ENCODE measurements around the gene IKBKG. TPM values are rescaled to one million over a fixed set of nuclear protein-coding genes. Genes with fewer than 3 reads are reported as not detected.
A peak's percentile ranks its signal among the peaks of the same experiment; 100 is the strongest.

IKBKG gene
- total RNA-seq, 1 donor = 18.5 TPM

DNA sequence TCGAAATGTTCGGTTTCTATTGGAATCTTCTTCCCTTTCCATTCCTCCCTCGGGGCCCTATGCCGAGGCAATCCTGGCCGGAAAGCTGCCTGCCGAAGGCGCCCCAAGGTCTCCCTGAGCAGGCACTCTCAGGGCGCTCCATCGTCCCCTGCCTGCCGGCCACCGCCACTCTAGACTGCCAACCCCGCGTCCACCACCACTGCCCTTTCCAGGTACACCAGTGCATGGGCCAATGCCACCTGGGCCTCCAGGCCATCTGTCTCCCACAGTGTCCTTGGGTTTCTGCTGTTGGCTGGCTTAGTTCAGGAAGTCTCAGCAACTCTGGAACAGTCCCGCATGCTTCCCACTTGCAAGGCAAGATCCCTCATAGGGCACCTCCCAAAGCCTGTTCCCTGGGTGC is 52.1 kb downstream of the IKBKG start:
- H2AFZ ChIP-seq (ENCODE audit: low read length) = no peak overlapping the region
- H3K4me3 ChIP-seq (ENCODE audit: insufficient read depth, low read length) = no peak overlapping the region
- no peak overlapping the region for H3K4me2 ChIP-seq (ENCODE audit: insufficient read depth, low read length)
- TF ChIP-seq, protein P1, sequence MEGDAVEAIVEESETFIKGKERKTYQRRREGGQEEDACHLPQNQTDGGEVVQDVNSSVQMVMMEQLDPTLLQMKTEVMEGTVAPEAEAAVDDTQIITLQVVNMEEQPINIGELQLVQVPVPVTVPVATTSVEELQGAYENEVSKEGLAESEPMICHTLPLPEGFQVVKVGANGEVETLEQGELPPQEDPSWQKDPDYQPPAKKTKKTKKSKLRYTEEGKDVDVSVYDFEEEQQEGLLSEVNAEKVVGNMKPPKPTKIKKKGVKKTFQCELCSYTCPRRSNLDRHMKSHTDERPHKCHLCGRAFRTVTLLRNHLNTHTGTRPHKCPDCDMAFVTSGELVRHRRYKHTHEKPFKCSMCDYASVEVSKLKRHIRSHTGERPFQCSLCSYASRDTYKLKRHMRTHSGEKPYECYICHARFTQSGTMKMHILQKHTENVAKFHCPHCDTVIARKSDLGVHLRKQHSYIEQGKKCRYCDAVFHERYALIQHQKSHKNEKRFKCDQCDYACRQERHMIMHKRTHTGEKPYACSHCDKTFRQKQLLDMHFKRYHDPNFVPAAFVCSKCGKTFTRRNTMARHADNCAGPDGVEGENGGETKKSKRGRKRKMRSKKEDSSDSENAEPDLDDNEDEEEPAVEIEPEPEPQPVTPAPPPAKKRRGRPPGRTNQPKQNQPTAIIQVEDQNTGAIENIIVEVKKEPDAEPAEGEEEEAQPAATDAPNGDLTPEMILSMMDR (IDR thresholded peaks at IDR 0.05; ENCODE audit: extremely low read depth, low read depth, low read length) = no peak
- H3K79me2 ChIP-seq (ENCODE audit: insufficient read depth, low read length) = no peaks in the 10 kb centered on the region
- H3K9me3 ChIP-seq (ENCODE audit: low read depth, low read length) = no peaks in the 10 kb centered on the region
- DNase-seq (ENCODE audit: insufficient read length, low spot score, missing footprints) = no peak
- no peak overlapping the region for H3K27ac ChIP-seq (ENCODE audit: low read depth, low read length)
- H4K20me1 ChIP-seq (ENCODE audit: insufficient read depth, low read length) = no peaks in the 10 kb centered on the region
- H3K36me3 ChIP-seq (ENCODE audit: insufficient read depth, low read length) = no peaks in the 10 kb centered on the region
- H3K27me3 ChIP-seq (ENCODE audit: insufficient read depth, low read length) = peaks cover 13% of the 10 kb centered on the region
- peaks cover 31% of the 10 kb centered on the region for H3K4me1 ChIP-seq (ENCODE audit: insufficient read depth, low read length)

DNA sequence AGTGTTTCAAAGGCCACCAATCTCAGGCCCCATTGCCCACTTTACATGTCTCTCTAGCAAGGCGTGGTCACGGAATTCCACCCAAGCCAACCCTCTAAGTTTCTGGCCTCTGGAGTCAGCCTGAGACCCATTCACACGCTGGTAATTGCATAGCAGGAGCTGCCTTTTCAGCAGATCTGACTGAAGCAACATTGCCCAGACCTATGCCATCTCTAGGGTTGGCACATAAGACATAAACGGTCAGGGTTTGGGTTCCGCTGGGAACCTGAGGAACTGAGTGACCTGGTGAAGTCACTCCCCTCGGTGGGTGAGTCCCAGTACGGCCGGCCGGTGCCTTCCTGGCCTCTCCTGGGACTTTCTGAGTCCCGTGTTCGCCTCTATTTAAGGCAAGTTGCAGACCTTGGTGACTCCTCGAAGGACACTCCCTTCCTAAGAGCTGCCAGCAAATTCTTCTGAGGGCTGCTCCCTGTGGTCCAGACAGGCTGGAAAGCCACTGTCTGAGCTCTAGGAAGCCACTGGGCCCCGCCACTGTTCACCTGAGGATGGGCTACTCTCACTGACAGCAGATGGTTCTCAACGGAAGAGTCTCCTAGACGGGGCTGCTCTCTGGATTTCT is 53.4 kb downstream of the IKBKG start:
- H3K27ac ChIP-seq (ENCODE audit: low read depth, low read length) = peak overlapping the region; percentile 38
- no peaks in the 10 kb centered on the region for H3K9me3 ChIP-seq (ENCODE audit: low read depth, low read length)
- H3K4me3 ChIP-seq (ENCODE audit: insufficient read depth, low read length) = no peak overlapping the region
- H4K20me1 ChIP-seq (ENCODE audit: insufficient read depth, low read length) = no peaks in the 10 kb centered on the region
- H2AFZ ChIP-seq (ENCODE audit: low read length) = no peak overlapping the region
- H3K4me2 ChIP-seq (ENCODE audit: insufficient read depth, low read length) = peak overlapping the region; percentile 60
- peaks cover 2% of the 10 kb centered on the region for H3K27me3 ChIP-seq (ENCODE audit: insufficient read depth, low read length)
- TF ChIP-seq, protein P1 (IDR thresholded peaks at IDR 0.05; ENCODE audit: extremely low read depth, low read depth, low read length) = no peak
- H3K36me3 ChIP-seq (ENCODE audit: insufficient read depth, low read length) = no peaks in the 10 kb centered on the region
- no peaks in the 10 kb centered on the region for H3K79me2 ChIP-seq (ENCODE audit: insufficient read depth, low read length)
- H3K4me1 ChIP-seq (ENCODE audit: insufficient read depth, low read length) = peaks cover 31% of the 10 kb centered on the region
- peak; percentile 71 for DNase-seq (ENCODE audit: insufficient read length, low spot score, missing footprints)

DNA sequence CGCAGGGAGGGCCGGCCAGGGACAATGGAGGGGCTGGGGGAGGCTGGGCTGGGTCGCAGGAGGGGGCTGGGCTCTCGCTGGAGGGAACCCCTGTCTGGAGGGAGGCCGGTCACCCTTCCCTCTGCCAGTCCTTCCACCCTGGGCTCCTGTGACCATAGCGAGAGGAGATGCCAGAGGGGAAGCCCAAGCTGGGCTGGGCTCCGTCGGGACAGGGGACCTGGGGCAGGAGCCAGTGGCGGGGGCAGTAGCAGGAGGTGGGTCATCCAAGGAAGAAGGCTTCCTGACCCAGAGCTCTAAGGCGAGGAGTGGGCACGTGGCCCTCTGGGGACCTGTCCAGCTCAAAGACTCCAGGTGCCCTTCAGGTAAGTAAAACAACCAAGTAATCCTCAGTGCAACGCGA is 54.8 kb downstream of the IKBKG start:
- H3K4me2 ChIP-seq (ENCODE audit: insufficient read depth, low read length) = no peak overlapping the region
- TF ChIP-seq, protein P1 (IDR thresholded peaks at IDR 0.05; ENCODE audit: extremely low read depth, low read depth, low read length) = no peak
- no peak for DNase-seq (ENCODE audit: insufficient read length, low spot score, missing footprints)
- H3K27me3 ChIP-seq (ENCODE audit: insufficient read depth, low read length) = no peaks in the 10 kb centered on the region
- H3K9me3 ChIP-seq (ENCODE audit: low read depth, low read length) = no peaks in the 10 kb centered on the region
- no peak overlapping the region for H3K27ac ChIP-seq (ENCODE audit: low read depth, low read length)
- H2AFZ ChIP-seq (ENCODE audit: low read length) = no peak overlapping the region
- peaks cover 19% of the 10 kb centered on the region for H3K4me1 ChIP-seq (ENCODE audit: insufficient read depth, low read length)
- no peaks in the 10 kb centered on the region for H3K79me2 ChIP-seq (ENCODE audit: insufficient read depth, low read length)
- no peaks in the 10 kb centered on the region for H4K20me1 ChIP-seq (ENCODE audit: insufficient read depth, low read length)
- no peak overlapping the region for H3K4me3 ChIP-seq (ENCODE audit: insufficient read depth, low read length)
- H3K36me3 ChIP-seq (ENCODE audit: insufficient read depth, low read length) = no peaks in the 10 kb centered on the region

DNA sequence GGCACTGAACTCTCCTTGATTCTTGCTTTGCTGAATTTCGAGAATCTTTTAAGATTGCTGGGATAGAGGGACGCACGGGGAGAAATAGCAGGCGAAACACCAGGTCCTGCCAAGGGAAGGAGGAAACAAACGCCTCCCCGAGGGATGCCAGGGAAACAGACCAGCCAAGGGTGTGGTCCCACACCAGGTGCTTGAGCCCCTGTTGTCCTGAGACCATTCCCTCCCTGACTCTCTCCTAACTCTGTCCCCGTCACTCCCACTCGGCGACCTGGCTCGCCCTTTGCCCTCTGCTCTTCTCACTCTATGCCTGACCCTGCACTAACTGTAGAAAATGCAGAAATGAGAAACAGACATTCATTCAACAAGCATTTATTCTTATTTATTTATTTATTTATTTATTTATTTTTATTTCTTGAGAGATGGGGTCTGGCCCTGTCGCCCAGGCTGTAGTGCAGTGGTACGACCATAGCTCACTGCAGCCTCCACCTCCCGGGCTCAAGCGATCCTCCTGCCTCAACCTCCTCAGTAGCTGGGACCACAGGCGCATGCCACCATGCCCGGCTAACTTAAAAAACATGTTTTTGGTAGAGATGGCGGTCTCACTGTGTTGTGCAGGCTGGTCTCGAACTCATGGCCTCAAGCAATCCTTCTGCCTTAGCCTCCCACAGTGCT is 55.5 kb downstream of the IKBKG start:
- no peak overlapping the region for H3K4me3 ChIP-seq (ENCODE audit: insufficient read depth, low read length)
- H3K4me1 ChIP-seq (ENCODE audit: insufficient read depth, low read length) = peaks cover 19% of the 10 kb centered on the region
- no peak overlapping the region for H3K27ac ChIP-seq (ENCODE audit: low read depth, low read length)
- H3K36me3 ChIP-seq (ENCODE audit: insufficient read depth, low read length) = no peaks in the 10 kb centered on the region
- H2AFZ ChIP-seq (ENCODE audit: low read length) = no peak overlapping the region
- no peak overlapping the region for H3K4me2 ChIP-seq (ENCODE audit: insufficient read depth, low read length)
- no peaks in the 10 kb centered on the region for H3K27me3 ChIP-seq (ENCODE audit: insufficient read depth, low read length)
- peak; percentile 66 for DNase-seq (ENCODE audit: insufficient read length, low spot score, missing footprints)
- H3K79me2 ChIP-seq (ENCODE audit: insufficient read depth, low read length) = no peaks in the 10 kb centered on the region
- H3K9me3 ChIP-seq (ENCODE audit: low read depth, low read length) = no peaks in the 10 kb centered on the region
- TF ChIP-seq, protein P1 (IDR thresholded peaks at IDR 0.05; ENCODE audit: extremely low read depth, low read depth, low read length) = no peak
- H4K20me1 ChIP-seq (ENCODE audit: insufficient read depth, low read length) = no peaks in the 10 kb centered on the region

Data from osteoblast (primary cell).